HG03469 (cell line): ENCODE results near the gene WEE1.
"Not testable (repeated sequence)": the region's sequence is repeated elsewhere in the genome, so short reads cannot be mapped to it uniquely, and the experiment has no call there.

Source experiments
- ATAC-seq: cut with Tn5 transposase; IDR thresholded peaks from one replicate; pipeline ENCODE4 v1.9.1; 2021; ENCODE audit warnings: mild to moderate bottlenecking, moderate library complexity, moderate number of reproducible peaks; ENCODE audit not compliant: unreplicated experiment

Gene WEE1

GRCh38 chr11:9619004-9619403, 45.5 kb downstream of the WEE1 start:
- no peak for ATAC-seq

- no peak for ATAC-seq
Observed at GRCh38 chr11:9619971-9620370, 46.5 kb downstream of the WEE1 start.

DNA sequence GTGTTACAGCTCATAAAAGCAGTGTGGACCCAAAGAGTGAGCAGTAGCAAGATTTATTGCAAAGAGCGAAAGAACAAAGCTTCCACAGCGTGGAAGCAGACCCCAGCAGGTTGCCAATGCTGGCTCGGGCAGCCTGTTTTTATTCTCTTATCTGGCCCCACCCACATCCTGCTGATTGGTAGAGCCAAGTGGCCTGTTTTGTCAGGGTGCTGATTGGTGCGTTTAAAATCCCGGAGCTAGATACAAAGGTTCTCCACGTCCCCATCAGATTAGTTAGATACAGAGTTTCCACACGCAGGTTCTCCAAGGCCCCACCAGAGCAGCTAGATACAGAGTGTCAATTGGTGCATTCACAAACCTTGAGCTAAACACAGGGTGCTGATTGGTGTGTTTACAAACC, 48.9 kb downstream of the WEE1 start:
- not testable (repeated sequence) for ATAC-seq

DNA sequence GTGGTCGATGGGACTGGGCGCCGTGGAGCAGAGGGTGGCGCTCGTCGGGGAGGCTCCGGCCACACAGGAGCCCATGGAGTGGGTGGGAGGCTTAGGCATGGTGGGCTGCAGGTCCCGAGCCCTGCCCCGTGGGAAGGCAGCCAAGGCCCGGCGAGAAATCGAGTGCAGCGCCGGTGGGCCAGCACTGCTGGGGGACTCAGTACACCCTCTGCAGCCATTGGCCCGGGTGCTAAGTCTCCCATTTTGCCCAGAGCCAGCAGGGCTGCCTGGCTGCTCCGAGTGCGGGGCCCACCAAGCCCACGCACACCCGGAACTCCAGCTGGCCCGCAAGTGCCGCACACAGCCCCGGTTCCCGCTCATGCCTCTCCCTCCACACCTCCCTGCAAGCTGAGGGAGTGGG, 49.6 kb downstream of the WEE1 start:
- ATAC-seq: not testable (repeated sequence)

- no peak for ATAC-seq
Observed at GRCh38 chr11:9624448-9624847, 51.0 kb downstream of the WEE1 start.

GRCh38 chr11:9625162-9625561, 51.7 kb downstream of the WEE1 start:
- no peak for ATAC-seq

GRCh38 chr11:9625728-9626127, 52.3 kb downstream of the WEE1 start:
- no peak for ATAC-seq

GRCh38 chr11:9626496-9627394, 53.3 kb downstream of the WEE1 start:
- ATAC-seq: no peak

- no peak for ATAC-seq
Observed at GRCh38 chr11:9629064-9629463, 55.6 kb downstream of the WEE1 start.

DNA sequence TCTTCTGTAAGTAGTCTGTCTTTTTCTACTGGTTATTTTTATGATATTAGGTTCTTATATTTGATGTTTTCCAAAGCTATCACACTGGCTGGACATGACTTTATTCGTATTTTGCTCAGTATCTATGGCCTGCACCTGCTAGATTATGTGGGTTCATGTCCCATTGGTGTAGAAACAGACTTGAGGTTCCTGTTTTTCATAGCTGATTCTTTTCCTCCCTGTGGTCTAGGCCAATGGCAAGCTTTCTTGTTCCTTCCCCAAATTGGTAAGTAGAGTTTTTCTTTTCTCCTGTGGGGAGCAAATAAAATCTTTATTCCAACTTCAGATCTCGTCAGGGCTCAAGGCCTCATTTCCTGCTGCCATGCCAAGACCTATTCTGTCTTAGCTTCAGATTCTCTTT, 60.2 kb downstream of the WEE1 start:
- no peak for ATAC-seq

- no peak for ATAC-seq
Observed at GRCh38 chr11:9636691-9637090, 63.2 kb downstream of the WEE1 start.

GRCh38 chr11:9639099-9639498, 65.6 kb downstream of the WEE1 start:
- no peak for ATAC-seq
